ENCODE results near the gene PALM.

PALM gene

DNA sequence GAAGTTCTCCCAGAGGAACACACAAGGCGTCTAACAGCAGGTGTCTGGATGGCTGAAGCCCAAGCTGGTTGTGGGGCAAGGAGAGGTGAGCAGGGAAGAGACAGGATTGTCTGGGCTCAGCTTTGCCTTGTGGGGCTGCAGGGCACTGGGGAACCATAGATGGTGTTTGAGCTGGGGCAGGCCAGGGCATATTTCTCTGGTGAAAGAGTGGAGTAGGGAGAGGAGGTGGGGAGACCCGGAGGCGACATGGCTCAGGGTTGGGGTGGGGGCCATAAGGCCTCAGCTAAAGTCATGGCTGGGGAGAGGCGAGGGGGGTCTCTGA is 5.4 kb upstream of the PALM start:
- DNase-seq (ENCODE audit: low read depth): no peak
- TF ChIP-seq, protein P1, sequence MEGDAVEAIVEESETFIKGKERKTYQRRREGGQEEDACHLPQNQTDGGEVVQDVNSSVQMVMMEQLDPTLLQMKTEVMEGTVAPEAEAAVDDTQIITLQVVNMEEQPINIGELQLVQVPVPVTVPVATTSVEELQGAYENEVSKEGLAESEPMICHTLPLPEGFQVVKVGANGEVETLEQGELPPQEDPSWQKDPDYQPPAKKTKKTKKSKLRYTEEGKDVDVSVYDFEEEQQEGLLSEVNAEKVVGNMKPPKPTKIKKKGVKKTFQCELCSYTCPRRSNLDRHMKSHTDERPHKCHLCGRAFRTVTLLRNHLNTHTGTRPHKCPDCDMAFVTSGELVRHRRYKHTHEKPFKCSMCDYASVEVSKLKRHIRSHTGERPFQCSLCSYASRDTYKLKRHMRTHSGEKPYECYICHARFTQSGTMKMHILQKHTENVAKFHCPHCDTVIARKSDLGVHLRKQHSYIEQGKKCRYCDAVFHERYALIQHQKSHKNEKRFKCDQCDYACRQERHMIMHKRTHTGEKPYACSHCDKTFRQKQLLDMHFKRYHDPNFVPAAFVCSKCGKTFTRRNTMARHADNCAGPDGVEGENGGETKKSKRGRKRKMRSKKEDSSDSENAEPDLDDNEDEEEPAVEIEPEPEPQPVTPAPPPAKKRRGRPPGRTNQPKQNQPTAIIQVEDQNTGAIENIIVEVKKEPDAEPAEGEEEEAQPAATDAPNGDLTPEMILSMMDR (IDR thresholded peaks at IDR 0.05; ENCODE audit: control insufficient read depth, insufficient read depth, low read depth, low read length, missing control alignments): no peak
- H3K4me3 ChIP-seq (ENCODE audit: control insufficient read depth, low read depth, low read length): no peak overlapping the region

GRCh38 chr19:703651-704446 is 4.9 kb upstream of the PALM start:
- TF ChIP-seq, protein P1 (IDR thresholded peaks at IDR 0.05; ENCODE audit: control insufficient read depth, insufficient read depth, low read depth, low read length, missing control alignments): no peak
- DNase-seq (ENCODE audit: low read depth): no peak
- H3K4me3 ChIP-seq (ENCODE audit: control insufficient read depth, low read depth, low read length): no peak overlapping the region

- no peak overlapping the region for H3K4me3 ChIP-seq (ENCODE audit: control insufficient read depth, low read depth, low read length)
- TF ChIP-seq, protein P1 (IDR thresholded peaks at IDR 0.05; ENCODE audit: control insufficient read depth, insufficient read depth, low read depth, low read length, missing control alignments): no peak
- no peak for DNase-seq (ENCODE audit: low read depth)
These were observed 4.3 kb upstream of the PALM start for GRCh38 chr19:704447-704741.

GRCh38 chr19:709196-709964 is 645 bp downstream of the PALM start:
- DNase-seq (ENCODE audit: low read depth): no peak
- H3K4me3 ChIP-seq (ENCODE audit: control insufficient read depth, low read depth, low read length): no peak overlapping the region
- TF ChIP-seq, protein P1 (IDR thresholded peaks at IDR 0.05; ENCODE audit: control insufficient read depth, insufficient read depth, low read depth, low read length, missing control alignments): no peak

GRCh38 chr19:709965-710571 is 1.3 kb downstream of the PALM start:
- DNase-seq (ENCODE audit: low read depth): no peak
- H3K4me3 ChIP-seq (ENCODE audit: control insufficient read depth, low read depth, low read length): no peak overlapping the region
- TF ChIP-seq, protein P1 (IDR thresholded peaks at IDR 0.05; ENCODE audit: control insufficient read depth, insufficient read depth, low read depth, low read length, missing control alignments): no peak

DNA sequence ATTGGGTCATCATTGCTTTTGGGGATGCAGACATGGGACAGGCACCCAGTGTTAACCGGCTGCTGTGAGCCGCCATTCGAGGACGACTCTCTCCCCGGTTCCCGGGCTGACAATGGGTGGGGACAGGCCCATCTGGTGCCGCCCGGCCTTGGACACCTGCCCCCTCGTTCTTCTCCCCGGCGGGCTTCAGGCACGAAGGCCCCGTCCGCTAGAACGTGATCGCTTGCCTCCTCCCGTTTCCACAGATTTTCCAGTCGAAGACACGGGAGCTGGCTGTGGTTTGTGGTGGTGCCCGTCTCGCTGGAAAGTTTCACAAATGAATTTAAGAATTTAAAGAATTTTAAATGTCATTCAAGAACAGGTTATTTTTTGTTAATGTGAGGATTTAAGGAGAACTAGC is 2.0 kb downstream of the PALM start:
- DNase-seq (ENCODE audit: low read depth): no peak
- TF ChIP-seq, protein P1 (IDR thresholded peaks at IDR 0.05; ENCODE audit: control insufficient read depth, insufficient read depth, low read depth, low read length, missing control alignments): no peak
- H3K4me3 ChIP-seq (ENCODE audit: control insufficient read depth, low read depth, low read length): no peak overlapping the region
